Endothelial cell of umbilical vein (primary cell): ENCODE data around the gene POLR3GL. TPM values are rescaled to one million over a fixed set of nuclear protein-coding genes. Genes with fewer than 3 reads are reported as not detected.

Source experiments
- BruUV-seq: library from RNA; stranded (reverse); fragments of 400-500 nt; replicated peaks from 2 replicates; lab custom pipeline; 2021; lab: Mats Ljungman, UMichigan
- CTCF ChIA-PET: fragments of 300-600, 350-600 bp; sonication (Branson Sonifier 250); formaldehyde crosslinking; loops from one replicate; lab custom pipeline; 2021; ENCODE audit warnings: antibody characterized with exemption, inconsistent platforms; lab: Charles Lee
- POLR2A ChIA-PET: fragments of 300-600, 350-600 bp; sonication (Branson Sonifier 250); formaldehyde crosslinking; loops from one replicate; lab custom pipeline; 2021; ENCODE audit warnings: antibody characterized with exemption, inconsistent platforms; lab: Charles Lee
- DNase-seq: peaks from one replicate; pipeline ENCODE4 v3.0.0-alpha.2; 2011; ENCODE audit warnings: low read depth, low spot score
- FAIRE-seq: peaks from 2 replicates; lab custom pipeline; 2011; peaks lifted over from hg19 to GRCh38; lab: Jason Lieb, UNC
- H2AFZ ChIP-seq: 2 replicates; pipeline ENCODE4 v1.6.0; 2012; ENCODE audit warnings: low read depth, low read length, control low read depth, inconsistent platforms
- H3K27ac ChIP-seq: 2 replicates; pipeline ENCODE4 v1.5.1; 2011; ENCODE audit warnings: low read depth, mild to moderate bottlenecking, control low read depth, low read length, moderate library complexity; ENCODE audit not compliant: insufficient read depth
- H3K27me3 ChIP-seq, 2 experiments: 2 replicates each; pipeline versions ENCODE4 v1.6.0 to v1.6.1; 2011; ENCODE audit warnings: low read length in 2 of 2, mixed read lengths in 1 of 2; ENCODE audit not compliant: control insufficient read depth in 2 of 2, insufficient read depth in 2 of 2
- H3K36me3 ChIP-seq, 2 experiments: 2 replicates in 1 of 2; 3 replicates in 1 of 2; pipeline ENCODE4 v1.5.1; 2011; ENCODE audit warnings: low read length in 2 of 2, mild to moderate bottlenecking in 1 of 2, moderate library complexity in 1 of 2; ENCODE audit not compliant: control insufficient read depth in 2 of 2, insufficient read depth in 2 of 2; ENCODE audit errors: extremely low read depth in 1 of 2
- H3K4me1 ChIP-seq: 3 replicates; pipeline ENCODE4 v1.5.1; 2011; ENCODE audit warnings: mild to moderate bottlenecking, low read length; ENCODE audit not compliant: control insufficient read depth, insufficient read depth; ENCODE audit errors: extremely low read depth
- H3K4me2 ChIP-seq: 2 replicates; pipeline ENCODE4 v1.6.1; 2011; ENCODE audit warnings: low read length, control low read depth, mixed read lengths; ENCODE audit not compliant: insufficient read depth
- H3K4me3 ChIP-seq, 3 experiments: fragments of 200-600 bp in 1 of 3; sonication (generic), shearing (Covaris generic) in 1 of 3; replicated peaks in 1 of 3; 2 replicates each; pipeline ENCODE4 v1.5.1; 2011 to 2016; ENCODE audit warnings: control low read depth in 3 of 3, low read length in 3 of 3, mild to moderate bottlenecking in 2 of 3, inconsistent platforms in 1 of 3, low read depth in 1 of 3, moderate library complexity in 1 of 3; ENCODE audit not compliant: insufficient read depth in 1 of 3
- H3K79me2 ChIP-seq: 2 replicates; pipeline ENCODE4 v1.6.0; 2012; ENCODE audit warnings: low read length, inconsistent platforms; ENCODE audit not compliant: control insufficient read depth, insufficient read depth
- H3K9ac ChIP-seq: replicated peaks from 2 replicates; pipeline ENCODE3; 2011; ENCODE audit warnings: low read length, control low read depth; ENCODE audit not compliant: insufficient read depth; ENCODE audit errors: extremely low read depth
- H3K9me1 ChIP-seq: replicated peaks from 3 replicates; pipeline ENCODE4 v1.6.0; 2011; ENCODE audit warnings: mild to moderate bottlenecking, low read length; ENCODE audit not compliant: control insufficient read depth, insufficient read depth; ENCODE audit errors: extremely low read depth
- H3K9me3 ChIP-seq: replicated peaks from 2 replicates; pipeline ENCODE4 v1.5.1; 2012; ENCODE audit warnings: low read length, inconsistent platforms; ENCODE audit not compliant: control insufficient read depth, insufficient read depth
- H4K20me1 ChIP-seq: replicated peaks from 2 replicates; pipeline ENCODE3; 2011; ENCODE audit warnings: mild to moderate bottlenecking, low read length; ENCODE audit not compliant: control insufficient read depth, insufficient read depth; ENCODE audit errors: extremely low read depth
- EZH2 ChIP-seq: IDR thresholded peaks from 2 replicates; pipeline ENCODE4 v1.6.1; 2012; ENCODE audit warnings: borderline replicate concordance, low read depth, mild to moderate bottlenecking, moderate library complexity, low read length, inconsistent platforms; ENCODE audit not compliant: severe bottlenecking
- FOS ChIP-seq: IDR thresholded peaks from 2 replicates; pipeline ENCODE4 v1.6.1; 2011; ENCODE audit warnings: mild to moderate bottlenecking, low read length, moderate library complexity, borderline replicate concordance; ENCODE audit not compliant: insufficient read depth
- GATA2 ChIP-seq: IDR thresholded peaks from 2 replicates; pipeline ENCODE4 v1.7.0; 2011; ENCODE audit warnings: low read depth, mild to moderate bottlenecking, moderate library complexity, mixed read lengths, low read length; ENCODE audit not compliant: insufficient read length, insufficient read depth
- JUN ChIP-seq: IDR thresholded peaks from 2 replicates; pipeline ENCODE4 v1.6.1; 2011; ENCODE audit warnings: borderline replicate concordance, low read depth; ENCODE audit not compliant: insufficient read length, insufficient read depth
- MYC ChIP-seq: IDR thresholded peaks from one replicate; pipeline ENCODE4 v1.6.1; 2011; ENCODE audit warnings: mild to moderate bottlenecking, low read depth, low read length
- POLR2A ChIP-seq: IDR thresholded peaks from 2 replicates; pipeline ENCODE4 v1.6.1; 2012; ENCODE audit warnings: low read depth, mild to moderate bottlenecking, control low read depth, low read length
- POLR2AphosphoS5 ChIP-seq: IDR thresholded peaks from 2 replicates; pipeline ENCODE4 v1.6.1; 2012; ENCODE audit warnings: low read depth, mild to moderate bottlenecking, control low read depth, low read length, moderate library complexity; ENCODE audit not compliant: insufficient read depth
- dilution Hi-C: fragments of 300-500 bp; cut with MboI; formaldehyde crosslinking; loops from one replicate; pipeline ENCODE4 v1.15.0; 2019; ENCODE audit warnings: low sequenced_read_pairs; ENCODE audit not compliant: extremely low pct_ligation_motif_present
- intact Hi-C: fragments of 100-400 bp; cut with micrococcal nuclease; formaldehyde crosslinking; loops from one replicate; pipeline ENCODE4 v1.10.0; 2022
- polyA plus RNA-seq, 4 experiments: library from polyadenylated mRNA; depleted of rRNA in 3 of 4; stranded (reverse) in 3 of 4; unstranded in 1 of 4; fragments of >200 nt; gene quantifications; 2 replicates each; pipeline versions ENCODE4 v1.2.1 to v1.2.3, GENCODE V29; 2011 to 2012; ENCODE audit warnings: missing spikeins in 1 of 4
- total RNA-seq: library from RNA; stranded (reverse); gene quantifications from 2 replicates; pipeline ENCODE4 v1.2.3, GENCODE V29; 2021
- TF ChIP-seq, protein P1 (sequence below), 2 donors: IDR thresholded peaks; 1 replicate in 1 of 2; 2 replicates in 1 of 2; pipeline ENCODE4 v1.5.1; 2011; ENCODE audit warnings: low read length in 2 of 2, mild to moderate bottlenecking in 2 of 2, moderate library complexity in 2 of 2, control low read depth in 1 of 2, inconsistent platforms in 1 of 2, low read depth in 1 of 2; ENCODE audit not compliant: insufficient read depth in 1 of 2; ENCODE audit errors: extremely low read depth in 1 of 2
- TF ChIP-seq, protein P2 (sequence below): IDR thresholded peaks from 2 replicates; pipeline ENCODE4 v1.6.1; 2011; ENCODE audit not compliant: insufficient read depth, insufficient read length

POLR3GL gene
- total and polyA plus RNA-seq, 2 donors (not counting 3 experiments of a cell fraction or from before 2014, with no cell fraction given), result 12.4 to 15.3 TPM

DNA sequence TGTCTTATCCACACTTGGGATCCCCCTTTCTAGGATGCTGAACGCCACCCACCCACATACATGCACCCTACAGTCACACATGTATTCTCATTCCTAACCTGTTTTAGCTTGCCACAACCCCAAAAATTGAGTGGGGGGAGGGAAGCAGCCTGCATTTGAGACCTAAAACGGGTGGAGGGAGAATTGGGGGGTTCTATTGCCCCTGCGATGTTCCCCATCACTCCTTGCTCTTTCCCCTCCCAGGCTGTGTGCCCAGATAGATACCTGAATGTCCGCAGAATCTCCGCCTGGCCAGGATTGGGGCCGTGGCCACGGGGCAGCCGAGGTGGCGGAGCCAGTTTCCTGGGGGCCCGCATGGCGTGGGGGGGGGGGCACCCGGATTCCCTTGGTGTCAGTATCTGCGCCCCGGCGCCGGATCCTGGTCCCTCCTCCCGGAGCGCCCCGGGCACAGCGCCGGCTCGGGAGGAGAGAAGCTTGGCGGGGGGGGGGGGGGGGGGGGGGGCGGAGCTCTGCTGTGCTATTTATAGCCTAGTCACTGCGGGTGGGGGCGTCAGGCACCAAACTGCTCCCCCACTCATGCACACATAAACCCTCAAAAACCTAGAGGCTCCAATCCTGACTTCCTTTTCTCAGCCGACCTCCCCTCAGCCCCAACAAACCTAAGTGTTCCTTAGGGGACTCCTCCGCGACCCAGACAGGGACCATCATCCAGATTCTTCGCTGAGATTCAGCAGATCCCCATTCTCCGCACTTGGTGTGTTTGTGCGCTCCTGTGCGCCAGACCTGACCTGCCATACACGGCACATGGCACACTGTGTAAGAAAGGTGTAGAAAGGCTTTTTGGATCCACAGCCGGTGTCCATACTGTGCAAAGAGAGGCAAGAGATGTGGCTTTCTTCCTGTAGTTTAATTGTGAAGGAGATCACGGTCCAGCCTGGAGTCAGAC is 2.1 kb upstream of the POLR3GL start:
- Histone ChIP-seq H3K4me2 (peak overlapping the region; percentile 86), H3K4me1 (peaks cover 39% of the 10 kb centered on the region), H3K36me3 (no peaks in the 10 kb centered on the region), H3K9ac (no peak overlapping the region), H3K4me3 (peak overlapping the region; percentile 19 to 73 (median 32)), H3K79me2 (no peaks in the 10 kb centered on the region), H2AFZ (peak overlapping the region; percentile 95), H3K9me1 (no peaks in the 10 kb centered on the region), H4K20me1 (no peaks in the 10 kb centered on the region), H3K27me3 (no peaks in the 10 kb centered on the region), H3K27ac (no peak overlapping the region), H3K9me3 (no peaks in the 10 kb centered on the region)
- ChIA-PET POLR2A (interaction anchor here (0.6 to 1.6 kb wide), 3 partner anchors 10 to 35 kb away, joined by 3 to 4 read pairs (median 3); partner anchors contain the start of gene RBM8A), CTCF (interaction anchor here (0.7 to 2.5 kb wide), 6 partner anchors 15 to 70 kb away, joined by 3 to 23 read pairs (median 9); partner anchors contain the start of gene RBM8A)
- BruUV-seq, result no TSS peak
- TF ChIP-seq MYC (no peak), POLR2A (no peak), POLR2AphosphoS5 (no peak), GATA2 (no peak), FOS (no peak), EZH2 (no peak), JUN (no peak)
- TF ChIP-seq, protein P1, sequence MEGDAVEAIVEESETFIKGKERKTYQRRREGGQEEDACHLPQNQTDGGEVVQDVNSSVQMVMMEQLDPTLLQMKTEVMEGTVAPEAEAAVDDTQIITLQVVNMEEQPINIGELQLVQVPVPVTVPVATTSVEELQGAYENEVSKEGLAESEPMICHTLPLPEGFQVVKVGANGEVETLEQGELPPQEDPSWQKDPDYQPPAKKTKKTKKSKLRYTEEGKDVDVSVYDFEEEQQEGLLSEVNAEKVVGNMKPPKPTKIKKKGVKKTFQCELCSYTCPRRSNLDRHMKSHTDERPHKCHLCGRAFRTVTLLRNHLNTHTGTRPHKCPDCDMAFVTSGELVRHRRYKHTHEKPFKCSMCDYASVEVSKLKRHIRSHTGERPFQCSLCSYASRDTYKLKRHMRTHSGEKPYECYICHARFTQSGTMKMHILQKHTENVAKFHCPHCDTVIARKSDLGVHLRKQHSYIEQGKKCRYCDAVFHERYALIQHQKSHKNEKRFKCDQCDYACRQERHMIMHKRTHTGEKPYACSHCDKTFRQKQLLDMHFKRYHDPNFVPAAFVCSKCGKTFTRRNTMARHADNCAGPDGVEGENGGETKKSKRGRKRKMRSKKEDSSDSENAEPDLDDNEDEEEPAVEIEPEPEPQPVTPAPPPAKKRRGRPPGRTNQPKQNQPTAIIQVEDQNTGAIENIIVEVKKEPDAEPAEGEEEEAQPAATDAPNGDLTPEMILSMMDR (IDR thresholded peaks at IDR 0.05; ENCODE audit: extremely low read depth in 1 of 2, insufficient read depth in 1 of 2, low read depth in 1 of 2, low read length in 2 of 2), result no peak
- TF ChIP-seq, protein P2, sequence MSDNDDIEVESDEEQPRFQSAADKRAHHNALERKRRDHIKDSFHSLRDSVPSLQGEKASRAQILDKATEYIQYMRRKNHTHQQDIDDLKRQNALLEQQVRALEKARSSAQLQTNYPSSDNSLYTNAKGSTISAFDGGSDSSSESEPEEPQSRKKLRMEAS, result no peak
- intact Hi-C loops (no loop called here), dilution Hi-C loops (no loop called here)
- DNase-seq (no peak), FAIRE-seq (no peak)
